Stimulated activated CD4-positive, alpha-beta T cell treated with anti-CD3 and anti-CD28 coated beads, Interleukin-12 subunit alpha, Interleukin-12 subunit beta, amount 100 ng/mL, for 4 hours (primary cell): ENCODE results near the gene PDILT.
"Not testable (repeated sequence)": the region's sequence is repeated elsewhere in the genome, so short reads cannot be mapped to it uniquely, and the experiment has no call there.

ENCODE experiments used
- DNase-seq: peaks from one replicate; pipeline ENCODE4 v3.0.0-alpha.2; 2020

Gene PDILT

DNA sequence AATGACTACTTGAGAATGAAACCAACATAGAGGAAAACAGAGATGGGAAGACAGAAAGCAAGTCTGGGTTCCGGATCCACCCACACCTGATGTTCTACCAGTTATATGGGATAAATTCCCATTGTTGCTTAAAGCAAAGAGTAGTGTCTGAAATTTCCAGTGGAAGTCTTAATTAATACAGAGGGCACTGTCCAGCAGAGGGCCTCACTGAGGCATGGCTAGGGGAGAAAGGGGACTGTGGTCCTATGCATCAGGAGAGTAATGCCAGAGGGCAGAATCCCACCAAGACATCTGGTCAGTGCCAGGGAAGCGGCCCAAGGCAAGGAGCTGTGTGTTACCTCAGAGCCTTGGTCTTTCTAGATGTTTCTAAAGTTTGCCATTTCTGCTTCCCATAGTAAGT is 44.5 kb downstream of the PDILT start:
- DNase-seq, result no peak

GRCh38 chr16:20355114-20355782 is 49.3 kb downstream of the PDILT start:
- no peak for DNase-seq

GRCh38 chr16:20353379-20353778 is 51.2 kb downstream of the PDILT start:
- DNase-seq, result no peak

- no peak for DNase-seq
Observed at GRCh38 chr16:20352615-20353014, 51.9 kb downstream of the PDILT start, which contains the start of gene UMOD. Gene UMOD (minus strand): TSS chr16:20352715. CDS start chr16:20350737, 1,978 bp downstream.

GRCh38 chr16:20349615-20350014 is 54.9 kb downstream of the PDILT start:
- DNase-seq, result no peak

GRCh38 chr16:20348365-20349185 is 56.0 kb downstream of the PDILT start:
- no peak for DNase-seq

DNA sequence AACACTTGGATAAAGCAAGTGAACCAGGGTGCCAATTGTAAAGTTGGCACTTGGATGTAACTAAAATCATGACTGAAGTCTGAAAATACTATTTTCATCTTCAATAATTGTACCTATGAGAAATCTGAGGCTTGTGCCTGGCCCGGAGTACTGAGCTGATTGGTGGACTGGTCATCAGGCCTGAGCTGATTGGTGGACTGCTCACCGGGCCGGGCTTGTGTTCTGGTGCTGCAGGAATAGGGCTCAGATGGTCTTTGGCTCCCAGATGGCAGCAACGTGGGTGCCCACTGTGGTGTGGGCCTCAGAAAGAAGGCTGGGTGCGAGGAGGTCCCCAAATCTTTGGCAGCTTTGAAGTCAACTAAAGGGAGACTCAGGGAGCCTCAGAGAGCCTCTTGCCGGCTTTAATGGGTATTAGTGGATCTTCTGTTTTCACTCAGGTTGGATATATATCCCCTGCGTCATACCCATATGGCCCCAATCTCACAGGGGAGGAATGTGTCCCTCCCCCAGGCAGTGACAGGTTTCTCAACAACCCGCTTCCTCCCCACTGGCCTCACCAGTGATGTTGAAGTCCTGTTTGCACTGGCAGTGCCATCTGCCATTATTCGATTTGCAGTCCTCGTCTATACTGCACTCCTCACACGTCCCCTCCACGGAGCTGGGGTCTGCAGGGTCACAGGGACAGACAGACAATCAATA is 56.7 kb downstream of the PDILT start:
- no peak for DNase-seq

- no peak for DNase-seq
Observed at GRCh38 chr16:20344611-20345010, 59.9 kb downstream of the PDILT start.

GRCh38 chr16:20339744-20340143 is 64.8 kb downstream of the PDILT start:
- no peak for DNase-seq

GRCh38 chr16:20336955-20337354 is 67.6 kb downstream of the PDILT start:
- DNase-seq, result no peak

DNA sequence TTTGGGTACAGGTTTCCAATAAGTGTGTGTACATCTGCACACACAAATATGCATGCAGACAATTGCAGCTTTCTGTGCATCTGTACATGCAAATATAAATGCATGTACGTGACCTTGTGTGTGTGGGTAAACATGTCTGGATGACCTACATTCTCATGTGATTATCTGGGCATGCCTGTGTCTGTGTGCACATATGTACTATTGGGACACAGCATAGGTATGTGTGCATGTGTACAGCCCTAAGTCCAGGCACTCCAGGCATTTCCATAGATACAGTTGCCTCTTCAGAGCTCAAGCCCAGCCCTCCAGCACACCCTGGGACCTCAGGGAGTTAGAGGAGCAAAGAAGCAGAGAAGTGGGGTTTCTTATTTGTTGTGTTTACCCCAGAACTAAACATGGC is 70.1 kb downstream of the PDILT start:
- DNase-seq, result no peak

GRCh38 chr16:20333120-20333519 is 71.4 kb downstream of the PDILT start:
- DNase-seq, result no peak

- no peak for DNase-seq
Observed at GRCh38 chr16:20332411-20332810, 72.1 kb downstream of the PDILT start.

DNA sequence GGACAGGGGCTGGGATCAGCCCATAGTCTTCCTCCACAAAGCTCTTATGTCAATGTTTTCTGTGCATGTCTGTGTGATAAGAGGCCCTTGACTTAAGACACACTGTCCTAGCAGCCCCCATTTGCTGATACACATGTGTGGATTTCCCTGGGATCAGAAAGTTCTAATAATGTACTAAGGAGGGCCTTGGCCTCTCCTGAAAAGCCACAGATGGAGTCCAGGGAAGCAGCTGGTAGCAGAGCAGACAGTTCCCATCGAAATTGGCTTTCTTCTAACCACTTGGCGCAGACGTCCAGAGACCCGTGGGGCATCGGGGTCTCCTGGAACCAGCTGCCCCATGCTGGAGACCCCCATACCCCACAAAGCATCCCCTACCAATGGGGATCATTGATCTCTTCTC is 72.9 kb downstream of the PDILT start:
- DNase-seq, result no peak

DNA sequence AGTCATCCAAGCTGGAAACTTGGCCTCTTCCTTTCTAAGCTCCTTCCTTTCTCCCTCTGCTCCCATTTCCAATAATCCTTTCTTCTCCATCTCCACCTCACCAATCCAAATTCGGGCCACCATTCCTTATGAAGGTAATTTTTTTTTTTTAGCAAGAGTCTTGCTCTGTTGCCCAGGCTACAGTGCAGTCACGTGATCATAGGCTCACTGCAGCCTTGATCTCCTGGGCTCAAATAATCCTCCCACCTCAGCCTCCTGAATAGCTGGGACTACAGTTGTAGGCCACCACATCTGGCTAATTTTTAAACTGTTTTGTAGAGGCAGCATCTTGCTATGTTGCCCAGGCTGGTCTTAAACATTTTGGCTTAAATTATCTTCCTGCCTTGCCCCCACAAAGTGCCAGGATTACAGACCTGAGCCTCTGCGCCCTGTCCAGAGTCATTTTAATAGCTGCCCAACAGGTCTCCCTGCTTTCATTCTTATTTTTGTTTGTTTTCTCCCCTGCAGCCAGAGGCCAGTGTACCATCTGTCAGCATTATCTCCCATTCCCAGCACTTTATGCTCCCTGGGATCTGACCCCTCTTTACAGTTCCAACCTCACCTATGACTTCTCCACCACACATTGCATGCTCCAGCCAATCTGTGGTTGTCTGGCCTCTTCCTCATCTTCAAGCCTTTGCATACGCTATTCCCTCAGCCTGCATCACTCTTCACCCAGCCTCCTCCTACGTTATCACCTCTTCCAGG is 75.0 kb downstream of the PDILT start:
- no peak for DNase-seq

GRCh38 chr16:20327444-20328041 is 77.0 kb downstream of the PDILT start, which contains the start of gene GP2:
Gene GP2 (minus strand): TSS chr16:20327513. CDS start chr16:20326431, 1,082 bp downstream.
- no peak for DNase-seq

DNA sequence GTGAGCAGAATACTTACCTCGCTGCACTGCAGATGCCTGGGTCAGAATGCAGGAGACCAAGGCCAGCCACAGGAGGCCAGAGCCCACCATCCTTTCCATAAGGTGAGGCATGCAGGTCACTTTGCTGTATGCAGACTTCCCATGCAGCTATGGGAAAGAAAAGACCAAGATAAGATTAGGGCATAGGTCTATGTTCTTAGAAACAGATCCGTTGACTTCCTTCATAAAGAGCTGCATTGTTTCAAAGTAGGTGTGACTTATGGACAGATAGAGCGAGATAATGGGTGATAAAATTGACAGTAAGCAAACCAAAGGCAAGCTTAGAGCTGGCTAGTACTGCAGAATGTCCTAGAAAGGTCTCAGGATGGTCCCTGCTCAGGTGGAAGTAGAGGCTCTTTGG is 78.2 kb downstream of the PDILT start:
- DNase-seq, result no peak

GRCh38 chr16:20325005-20325404 is 79.5 kb downstream of the PDILT start:
- DNase-seq, result no peak

- DNase-seq, result no peak
Observed at GRCh38 chr16:20323591-20324117, 80.9 kb downstream of the PDILT start.

DNA sequence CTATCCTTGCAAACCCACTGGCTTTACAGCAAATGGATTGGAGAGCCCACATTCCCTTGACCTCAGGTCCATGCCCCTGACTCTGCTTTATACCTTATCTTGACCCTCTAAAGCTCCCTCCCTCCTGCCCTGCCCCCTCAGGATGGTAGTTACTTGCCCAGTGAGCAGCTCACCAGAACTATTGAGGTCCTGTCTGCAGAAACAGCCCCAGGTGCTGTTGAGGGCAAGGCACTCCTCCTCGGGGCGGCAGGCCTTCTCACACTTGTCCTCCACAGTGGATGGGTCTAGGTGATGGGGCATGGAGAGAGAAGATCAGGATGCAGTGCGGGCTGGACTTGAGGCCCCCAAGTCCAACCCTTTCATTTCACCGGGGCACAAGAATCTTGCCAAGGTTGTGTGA is 81.8 kb downstream of the PDILT start:
- DNase-seq, result no peak

DNA sequence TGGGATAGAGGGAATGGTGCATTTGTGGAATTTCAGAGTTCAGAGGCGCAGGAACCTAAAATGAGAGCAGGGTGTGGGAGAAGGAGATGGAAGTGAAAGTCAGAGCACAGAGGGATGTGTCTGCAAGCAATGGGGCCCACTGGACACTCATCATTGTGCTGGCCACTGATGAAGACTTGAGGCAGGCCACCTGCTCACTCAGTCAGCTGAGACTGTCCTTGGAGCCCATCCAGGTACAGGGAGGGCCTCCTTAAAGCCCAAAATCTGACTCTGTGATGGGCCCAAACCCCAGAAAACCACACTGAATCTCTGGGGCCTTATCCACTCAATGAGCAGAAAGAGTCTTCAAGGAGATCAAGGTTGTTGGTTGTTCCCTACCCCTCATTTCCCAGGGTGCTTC is 82.9 kb downstream of the PDILT start:
- no peak for DNase-seq

DNA sequence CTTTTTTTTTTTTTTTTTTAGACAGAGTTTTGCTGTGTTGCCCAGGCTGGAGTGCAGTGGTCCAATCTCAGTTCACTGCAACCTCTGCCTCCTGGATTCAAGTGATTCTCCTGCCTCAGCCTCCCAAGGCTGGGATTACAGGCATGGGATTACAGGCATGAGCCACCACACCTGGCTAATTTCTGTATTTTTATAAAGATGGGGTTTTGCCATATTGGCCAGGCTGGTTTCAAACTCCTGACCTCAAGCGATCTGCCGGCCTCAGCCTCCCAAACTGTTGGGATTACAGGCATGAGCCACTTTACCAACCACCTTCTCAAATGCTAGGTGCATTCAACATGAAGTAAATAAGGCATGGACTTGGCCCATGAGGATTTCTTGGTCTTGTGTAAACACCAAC is 83.5 kb downstream of the PDILT start:
- not testable (repeated sequence) for DNase-seq
